ENCODE measurements around the gene FOXO3. TPM values are rescaled to one million over a fixed set of nuclear protein-coding genes. Genes with fewer than 3 reads are reported as not detected.

The FOXO3 gene
- total RNA-seq, 1 donor: 80.0 TPM

- DNase-seq (ENCODE audit: low read depth in 2 of 3, low spot score in 2 of 3): peak in 2 of 3 donors; percentile 31 to 34
Observed at GRCh38 chr6:108622641-108623298, 62.1 kb downstream of the FOXO3 start.

DNA sequence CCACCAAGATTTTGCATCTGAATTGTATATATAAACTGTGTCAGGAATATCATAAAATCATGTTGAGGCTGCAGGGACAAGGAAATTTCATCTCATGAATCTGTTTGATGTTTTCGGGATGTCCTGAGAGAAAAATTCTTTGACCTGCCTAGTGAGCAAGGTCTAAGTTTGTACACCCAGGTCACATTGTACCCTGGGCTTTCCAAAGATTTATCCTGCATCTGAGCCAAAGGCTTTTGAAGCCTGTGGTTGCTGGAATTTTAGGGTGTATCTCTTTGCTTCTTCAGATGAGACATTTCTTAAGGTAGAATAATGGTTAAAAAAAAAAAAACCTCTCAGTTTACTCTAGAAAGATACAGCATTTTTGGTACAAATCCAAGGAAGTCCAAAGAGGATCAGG is 63.3 kb downstream of the FOXO3 start:
- no peak for DNase-seq (ENCODE audit: low read depth in 2 of 3, low spot score in 2 of 3)

- DNase-seq (ENCODE audit: low read depth in 2 of 3, low spot score in 2 of 3): no peak
Observed at GRCh38 chr6:108625581-108625980, 64.9 kb downstream of the FOXO3 start.

- DNase-seq (ENCODE audit: low read depth in 2 of 3, low spot score in 2 of 3): no peak
Observed at GRCh38 chr6:108626777-108627176, 66.1 kb downstream of the FOXO3 start.

- DNase-seq (ENCODE audit: low read depth in 2 of 3, low spot score in 2 of 3): no peak
Observed at GRCh38 chr6:108627692-108628550, 67.2 kb downstream of the FOXO3 start.

GRCh38 chr6:108630050-108630714 is 69.5 kb downstream of the FOXO3 start:
- peak in 1 of 3 donors; percentile 2 for DNase-seq (ENCODE audit: low read depth in 2 of 3, low spot score in 2 of 3)

DNA sequence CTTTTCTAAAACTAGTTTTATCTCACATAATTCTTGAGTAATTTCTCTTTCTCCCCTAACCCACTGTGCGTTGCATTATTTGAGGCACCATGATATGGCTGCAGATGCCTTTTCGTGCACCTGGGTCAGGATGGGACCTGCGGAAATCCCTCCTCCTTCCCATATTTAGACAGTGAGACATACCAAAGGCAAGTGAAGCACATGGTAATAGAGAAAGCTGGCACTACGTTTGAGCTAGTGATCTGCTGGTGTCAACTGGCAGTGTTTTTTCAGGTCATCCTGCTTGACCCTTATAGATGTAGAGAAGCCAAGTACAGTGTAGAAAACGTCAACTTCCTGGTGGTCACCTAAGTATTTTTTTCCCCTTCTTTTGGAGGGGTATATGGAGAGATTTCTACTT is 71.7 kb downstream of the FOXO3 start:
- DNase-seq (ENCODE audit: low read depth in 2 of 3, low spot score in 2 of 3): no peak

GRCh38 chr6:108633436-108633835 is 72.7 kb downstream of the FOXO3 start:
- no peak for DNase-seq (ENCODE audit: low read depth in 2 of 3, low spot score in 2 of 3)

- DNase-seq (ENCODE audit: low read depth in 2 of 3, low spot score in 2 of 3): peak in 2 of 3 donors; percentile 36 to 70
Observed at GRCh38 chr6:108635505-108636226, 74.9 kb downstream of the FOXO3 start.

DNA sequence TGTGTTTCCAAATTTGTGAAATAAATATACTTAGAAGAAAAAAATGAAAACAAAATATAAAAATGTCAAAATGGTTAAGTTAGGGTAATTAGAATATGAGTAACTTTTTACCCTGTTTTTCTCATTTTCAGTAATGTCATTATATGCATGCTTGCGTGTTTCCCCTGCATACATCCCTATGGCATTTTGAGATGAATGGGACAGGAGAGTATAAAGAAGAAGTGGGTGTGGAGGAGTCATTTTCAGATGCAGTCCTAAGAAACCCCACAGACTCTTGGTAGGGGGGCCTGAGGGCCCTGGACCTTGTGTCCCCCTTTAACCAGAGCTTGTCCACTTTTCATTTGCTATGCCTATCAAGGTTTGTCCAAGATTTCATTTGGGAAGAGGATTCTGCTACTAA is 77.2 kb downstream of the FOXO3 start:
- no peak for DNase-seq (ENCODE audit: low read depth in 2 of 3, low spot score in 2 of 3)

DNA sequence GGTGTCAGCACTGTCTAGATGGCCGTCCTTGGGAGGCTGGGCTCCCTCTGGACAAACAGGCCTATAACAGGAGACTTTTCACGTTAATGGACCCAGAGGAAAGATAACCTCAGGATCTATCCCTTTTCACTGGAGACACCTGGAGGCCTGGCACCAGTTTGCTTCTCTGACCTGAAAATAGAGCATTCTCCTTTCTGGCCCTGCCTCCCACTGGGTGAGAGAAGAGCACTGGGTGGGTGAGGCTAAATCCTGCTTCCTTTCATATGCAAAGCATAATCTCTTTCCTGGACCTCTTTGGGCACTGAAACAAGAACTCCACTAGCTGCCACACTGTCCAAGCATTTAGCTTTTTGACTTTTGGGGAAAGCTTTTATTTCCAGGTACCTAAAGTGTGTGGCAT is 78.3 kb downstream of the FOXO3 start:
- DNase-seq (ENCODE audit: low read depth in 2 of 3, low spot score in 2 of 3): no peak

DNA sequence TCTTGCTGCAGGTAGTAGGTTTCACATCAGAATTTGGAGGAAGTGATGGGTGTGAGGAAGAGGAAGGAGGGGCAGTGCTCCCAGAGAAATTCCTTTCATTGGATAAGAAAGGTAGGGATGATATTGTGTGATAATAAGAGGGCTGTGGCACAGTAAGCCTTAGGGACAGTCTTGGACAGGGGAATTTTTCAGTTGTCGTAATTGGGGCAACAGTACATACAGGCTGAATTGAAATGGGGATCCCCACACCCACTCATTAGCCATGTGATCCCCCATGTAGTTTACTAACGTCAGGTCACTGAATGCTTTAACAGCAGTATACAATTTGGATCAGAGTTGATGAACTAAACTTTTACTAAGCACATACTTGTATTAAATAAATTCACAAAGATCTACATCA is 79.4 kb downstream of the FOXO3 start:
- DNase-seq (ENCODE audit: low read depth in 2 of 3, low spot score in 2 of 3): no peak

- no peak for DNase-seq (ENCODE audit: low read depth in 2 of 3, low spot score in 2 of 3)
Observed at GRCh38 chr6:108643184-108643583, 82.5 kb downstream of the FOXO3 start.

DNA sequence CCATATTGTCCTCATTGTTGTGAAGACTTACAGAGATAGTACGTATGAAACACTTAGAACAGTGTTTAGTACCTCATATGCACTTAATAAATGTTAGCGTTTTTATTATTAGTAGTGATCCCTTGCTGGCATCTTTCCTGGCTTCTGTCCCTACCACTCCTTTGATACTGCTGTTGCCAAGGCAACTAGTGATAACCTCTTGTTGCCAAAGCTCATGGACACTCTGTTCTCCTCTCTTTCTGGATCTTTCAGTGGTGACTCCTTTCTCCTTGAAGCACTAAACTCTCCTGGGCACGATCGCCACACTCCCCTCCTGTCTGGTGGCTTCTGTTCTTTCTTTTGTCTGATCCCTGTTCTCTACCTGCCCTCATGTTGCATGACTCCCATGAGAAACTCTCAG is 83.5 kb downstream of the FOXO3 start:
- no peak for DNase-seq (ENCODE audit: low read depth in 2 of 3, low spot score in 2 of 3)

DNA sequence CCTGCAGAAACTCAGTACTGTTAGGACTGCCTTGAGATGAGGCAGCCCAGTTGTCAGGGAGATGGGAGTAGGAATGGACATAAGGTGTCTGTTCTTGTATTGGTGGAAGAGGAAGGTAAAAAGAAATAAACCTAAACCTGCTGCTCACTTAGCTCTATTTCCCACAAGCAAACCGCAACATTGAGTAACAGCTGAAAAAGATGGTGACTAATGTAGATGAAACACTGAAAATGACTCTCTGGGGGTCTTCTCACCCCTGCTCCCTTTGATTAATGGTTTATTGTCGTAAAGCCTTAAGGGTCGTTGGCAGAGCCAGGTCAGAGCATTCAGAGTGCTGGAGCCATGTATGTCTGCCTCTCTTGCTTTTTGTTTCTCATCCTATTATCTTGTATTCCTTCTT is 87.5 kb downstream of the FOXO3 start:
- DNase-seq (ENCODE audit: low read depth in 2 of 3, low spot score in 2 of 3): no peak

DNA sequence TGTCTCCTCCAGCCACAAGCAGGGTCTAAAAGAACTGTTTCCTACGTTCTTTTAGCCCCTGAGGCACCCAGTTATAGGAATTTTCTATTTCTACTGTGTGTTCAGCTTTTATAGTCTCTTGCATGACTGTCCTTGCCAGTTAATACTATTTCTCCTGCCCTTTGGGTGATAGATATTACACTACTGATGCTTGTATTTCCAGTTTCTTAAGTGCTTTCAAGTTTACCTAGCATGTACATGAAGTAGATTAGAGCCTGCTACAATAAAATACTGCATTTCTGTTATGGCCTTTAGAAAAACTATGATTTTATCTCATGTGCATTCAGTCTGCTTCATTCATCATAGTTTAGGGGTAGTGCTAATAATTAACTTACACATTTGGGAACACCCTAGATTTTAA is 89.6 kb downstream of the FOXO3 start:
- DNase-seq (ENCODE audit: low read depth in 2 of 3, low spot score in 2 of 3): no peak

DNA sequence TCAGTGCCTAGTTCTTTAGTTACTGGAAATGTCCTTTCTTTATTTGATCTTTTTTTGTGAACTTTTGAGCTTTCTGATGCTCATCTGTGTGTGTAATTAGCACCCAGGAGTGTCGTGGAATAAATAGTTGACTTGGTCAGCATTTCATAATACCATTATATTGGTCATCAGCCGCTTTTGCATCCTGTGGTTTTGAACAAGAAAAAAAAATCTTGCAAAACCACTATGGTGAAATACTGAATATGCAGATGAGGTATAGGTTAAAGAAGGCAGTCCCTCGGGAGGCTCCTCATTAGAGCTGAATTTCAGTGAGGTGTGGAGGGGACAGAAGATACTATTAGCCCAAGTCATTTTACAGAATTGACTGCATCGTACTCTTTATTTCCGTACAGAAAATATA is 90.1 kb downstream of the FOXO3 start:
- no peak for DNase-seq (ENCODE audit: low read depth in 2 of 3, low spot score in 2 of 3)

- no peak for DNase-seq (ENCODE audit: low read depth in 2 of 3, low spot score in 2 of 3)
Observed at GRCh38 chr6:108651340-108652227, 90.9 kb downstream of the FOXO3 start.

DNA sequence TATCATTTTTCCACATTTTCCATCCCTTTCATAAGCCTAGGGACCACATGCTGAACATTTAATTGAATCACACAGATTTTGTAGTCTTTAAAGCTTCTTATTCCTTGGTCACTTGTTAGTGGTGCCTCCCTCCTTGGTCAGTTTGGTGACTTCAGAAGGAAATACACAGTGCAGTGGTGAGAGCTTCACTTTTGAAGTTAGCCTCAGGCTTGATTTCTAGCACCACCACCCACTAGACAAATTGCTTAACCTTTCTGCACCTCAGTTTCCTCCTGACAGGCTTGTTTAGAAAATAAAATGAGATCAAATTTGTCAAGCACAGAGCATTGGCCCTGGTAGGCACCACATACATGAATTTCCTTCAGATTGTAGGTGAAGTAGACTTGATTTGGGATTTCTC is 91.7 kb downstream of the FOXO3 start:
- DNase-seq (ENCODE audit: low read depth in 2 of 3, low spot score in 2 of 3): no peak

DNA sequence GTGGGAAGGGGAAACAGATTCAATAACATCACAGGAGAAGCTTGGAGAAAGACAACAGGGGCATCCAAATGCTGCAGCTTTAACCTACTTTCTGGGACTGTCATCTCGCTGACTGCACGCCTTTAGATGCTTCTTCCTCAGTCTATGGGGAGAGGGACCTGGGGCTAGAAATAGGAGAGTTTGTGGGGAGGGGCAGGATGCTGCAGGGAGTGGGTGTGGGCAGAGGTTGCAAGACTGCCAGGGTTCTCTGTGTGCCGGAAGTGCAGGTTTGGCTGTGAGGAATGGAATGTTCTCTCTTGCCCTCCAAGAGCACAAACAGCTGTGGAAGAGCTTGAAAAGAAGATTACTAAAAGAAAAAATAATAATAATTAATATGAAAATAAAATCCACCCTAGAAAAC is 93.2 kb downstream of the FOXO3 start:
- DNase-seq (ENCODE audit: low read depth in 2 of 3, low spot score in 2 of 3): no peak
